Measurements from ENCODE around the gene SRSF12.
"Not testable (repeated sequence)": the region's sequence is repeated elsewhere in the genome, so short reads cannot be mapped to it uniquely, and the experiment has no call there.

The SRSF12 gene

GRCh38 chr6:89069536-89070163 is 48.2 kb downstream of the SRSF12 start:
- DNase-seq, result no peak

- no peak for DNase-seq
Observed at GRCh38 chr6:89068695-89069094, 49.2 kb downstream of the SRSF12 start.

- no peak for DNase-seq
Observed at GRCh38 chr6:89067796-89068195, 50.1 kb downstream of the SRSF12 start.

DNA sequence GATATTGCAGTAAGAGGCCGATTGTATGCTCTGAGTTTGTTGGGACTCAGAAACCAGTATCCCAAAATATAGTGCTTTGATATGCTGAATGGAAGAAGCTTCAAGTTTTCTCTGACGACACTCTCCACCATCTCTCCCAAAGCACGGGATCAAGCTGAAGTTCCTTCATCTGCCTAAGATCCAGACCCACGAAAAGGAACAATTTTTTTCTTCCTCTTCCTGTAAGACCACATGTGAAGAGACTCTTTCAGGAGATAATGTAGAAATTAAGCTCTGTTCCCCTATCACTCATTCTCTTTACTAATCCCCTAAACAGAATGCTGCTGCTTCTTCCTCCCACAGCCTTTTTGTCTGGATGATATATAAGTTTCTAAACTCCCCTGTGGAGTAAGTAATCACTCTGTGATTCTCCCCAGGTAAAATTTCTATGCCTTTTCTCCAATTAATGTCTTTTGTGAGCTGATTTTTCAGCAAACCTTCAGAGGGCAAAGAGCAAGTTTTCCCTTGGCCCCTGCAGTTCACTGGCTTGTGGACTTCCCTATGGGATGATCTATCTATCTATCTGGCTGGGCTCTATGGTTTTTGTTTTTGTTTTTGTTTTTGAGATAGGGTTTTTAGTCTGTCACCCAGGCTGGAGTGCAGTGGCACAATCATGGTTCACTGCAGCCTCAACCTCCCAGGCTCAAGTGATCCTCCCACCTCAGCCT is 50.8 kb downstream of the SRSF12 start:
- DNase-seq, result peak; percentile 61

DNA sequence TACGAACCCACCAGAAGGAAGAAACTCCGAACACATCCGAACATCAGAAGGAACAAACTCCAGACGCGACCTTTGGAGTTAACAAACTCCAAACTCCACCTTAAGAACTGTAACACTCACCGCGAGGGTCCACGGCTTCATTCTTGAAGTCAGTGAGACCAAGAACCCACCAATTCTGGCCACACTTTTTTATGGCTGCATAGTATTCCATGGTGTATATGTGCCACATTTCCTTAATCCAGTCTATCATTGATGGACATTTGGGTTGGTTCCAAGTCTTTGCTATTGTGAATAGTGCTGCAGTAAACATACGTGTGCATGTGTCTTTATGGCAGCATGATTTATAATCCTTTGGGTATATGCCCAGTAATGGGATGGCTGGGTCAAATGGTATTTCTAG is 51.8 kb downstream of the SRSF12 start:
- not testable (repeated sequence) for DNase-seq

DNA sequence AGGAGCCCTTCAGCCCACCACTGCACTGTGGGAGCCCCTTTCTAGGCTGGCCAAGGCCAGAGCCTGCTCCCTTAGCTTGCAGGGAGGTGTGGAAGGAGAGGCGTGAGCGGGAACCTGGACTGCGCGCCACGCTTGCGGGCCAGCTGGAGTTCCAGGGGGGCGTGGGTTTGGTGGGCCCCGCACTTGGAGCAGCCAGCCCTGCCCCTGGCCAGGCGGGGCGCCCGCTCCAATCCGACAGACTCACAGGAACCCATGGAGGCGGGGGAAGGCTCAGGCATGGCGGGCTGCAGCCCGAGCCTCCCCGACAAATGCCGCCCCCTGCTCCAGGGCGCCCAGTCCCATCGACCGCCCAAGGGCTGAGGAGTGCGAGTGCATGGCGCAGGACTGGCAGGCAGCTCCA is 52.9 kb downstream of the SRSF12 start:
- DNase-seq, result not testable (repeated sequence)

- DNase-seq, result no peak
Observed at GRCh38 chr6:89063881-89064280, 54.0 kb downstream of the SRSF12 start.

GRCh38 chr6:89059227-89059626 is 58.6 kb downstream of the SRSF12 start:
- no peak for DNase-seq

DNA sequence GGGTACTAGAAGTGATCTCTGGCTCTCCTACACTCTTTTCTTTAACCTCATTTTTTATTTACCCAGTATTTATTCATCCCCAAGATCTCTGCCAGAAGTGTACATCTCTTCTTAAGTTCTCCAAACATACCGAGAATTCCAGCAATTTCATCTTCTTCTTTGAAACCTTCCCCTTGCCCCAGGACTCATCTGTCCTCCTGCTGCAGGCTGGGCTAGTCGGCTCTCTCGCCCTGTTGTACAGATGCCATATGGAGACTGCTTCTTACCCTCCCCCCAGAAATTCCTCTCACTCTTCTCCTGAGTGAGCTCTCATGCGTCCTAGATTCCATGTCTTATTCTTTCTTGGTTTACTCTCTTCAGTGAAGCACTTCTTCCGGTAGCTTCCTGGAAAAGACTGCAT is 59.2 kb downstream of the SRSF12 start:
- DNase-seq, result no peak

DNA sequence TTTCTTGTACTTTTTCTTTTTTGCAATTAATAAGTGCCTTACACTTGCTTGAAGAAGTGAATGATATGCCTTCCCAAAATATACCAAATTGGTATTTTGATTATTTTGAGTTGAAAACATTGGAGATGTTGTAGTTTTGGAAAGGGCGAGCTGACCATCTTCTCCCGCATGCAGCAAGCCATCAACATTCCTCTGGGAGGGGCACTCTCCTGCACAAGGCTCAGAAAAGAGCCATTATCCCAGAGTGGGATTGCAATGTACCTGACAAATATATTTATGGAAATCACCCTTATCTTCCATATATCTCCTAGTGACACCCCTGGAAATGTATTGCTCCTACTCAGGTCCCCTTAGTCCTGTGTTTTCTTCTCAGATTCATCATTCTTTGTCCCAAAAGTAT is 60.1 kb downstream of the SRSF12 start:
- no peak for DNase-seq

DNA sequence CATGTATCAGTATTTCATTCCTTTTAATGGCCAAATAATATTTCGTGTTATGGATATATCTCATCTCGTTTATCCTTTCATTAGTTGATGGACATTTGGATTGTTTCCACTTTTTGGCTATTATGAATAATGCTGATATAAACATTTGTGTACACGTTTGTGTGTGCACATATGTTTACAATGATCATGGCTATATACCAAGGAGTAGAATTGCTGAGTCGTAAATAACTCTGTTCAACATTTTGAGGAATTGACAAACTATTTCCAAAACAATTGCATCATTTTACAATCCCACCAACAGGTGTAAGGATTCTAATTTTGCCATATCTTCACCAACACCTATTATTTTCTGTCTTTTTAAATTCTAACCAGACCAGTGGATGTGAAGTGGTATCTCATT is 63.7 kb downstream of the SRSF12 start:
- no peak for DNase-seq

DNA sequence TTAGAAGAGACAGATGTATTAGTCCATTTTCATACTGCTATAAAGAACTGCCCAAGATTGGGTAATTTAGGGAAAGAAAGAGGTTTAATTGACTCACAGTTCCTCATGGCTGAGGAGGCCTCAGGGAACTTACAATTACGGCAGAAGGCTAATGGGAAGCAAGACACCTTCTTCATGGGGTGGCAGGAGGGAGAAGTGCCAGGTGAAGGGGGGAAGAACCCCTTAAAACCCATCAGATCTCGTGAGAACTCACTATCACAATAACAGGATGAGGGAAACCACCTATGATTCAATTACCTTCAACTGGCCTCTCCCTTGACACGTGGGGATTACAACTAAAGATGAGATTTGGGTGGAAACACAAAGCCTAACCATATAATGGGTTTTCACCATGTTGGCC is 66.2 kb downstream of the SRSF12 start:
- no peak for DNase-seq

DNA sequence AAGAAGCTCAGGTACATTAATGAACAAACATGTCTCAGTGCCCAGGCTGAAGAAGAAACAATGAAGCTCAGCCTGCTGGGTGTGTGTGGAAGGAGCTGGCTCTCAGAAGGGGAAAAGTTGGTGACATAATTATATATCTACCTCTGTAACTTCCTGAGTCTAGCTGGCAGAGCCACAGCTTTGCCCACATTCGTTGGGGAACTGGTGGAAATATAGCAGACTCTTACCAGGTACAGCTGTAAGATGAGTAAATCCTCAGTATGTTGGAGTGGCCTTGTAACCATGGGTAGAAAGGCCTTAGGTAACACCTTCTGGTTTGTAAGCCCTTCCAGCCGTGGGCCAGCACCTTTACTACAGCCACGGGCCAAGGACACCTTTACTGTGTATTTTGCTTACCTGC is 67.2 kb downstream of the SRSF12 start:
- no peak for DNase-seq

DNA sequence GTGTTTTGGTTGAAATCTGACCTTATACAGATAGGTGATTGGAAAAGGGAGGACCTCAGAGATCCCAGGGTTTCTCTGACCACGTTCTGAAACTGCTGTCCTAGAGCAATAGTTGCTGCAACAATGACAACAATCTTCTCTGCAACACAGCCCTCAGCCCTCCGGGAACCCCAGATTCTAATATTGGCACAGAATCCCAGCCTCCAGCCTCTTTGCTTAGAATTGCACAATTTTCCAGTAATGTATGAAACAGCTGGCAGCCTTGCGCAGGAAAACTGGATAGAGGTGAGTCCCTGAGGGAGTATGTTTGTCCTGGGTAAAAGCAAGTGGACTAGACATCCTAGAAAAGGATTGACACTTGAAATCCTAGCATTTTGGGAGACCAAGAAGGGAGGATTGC is 67.7 kb downstream of the SRSF12 start:
- DNase-seq, result no peak

DNA sequence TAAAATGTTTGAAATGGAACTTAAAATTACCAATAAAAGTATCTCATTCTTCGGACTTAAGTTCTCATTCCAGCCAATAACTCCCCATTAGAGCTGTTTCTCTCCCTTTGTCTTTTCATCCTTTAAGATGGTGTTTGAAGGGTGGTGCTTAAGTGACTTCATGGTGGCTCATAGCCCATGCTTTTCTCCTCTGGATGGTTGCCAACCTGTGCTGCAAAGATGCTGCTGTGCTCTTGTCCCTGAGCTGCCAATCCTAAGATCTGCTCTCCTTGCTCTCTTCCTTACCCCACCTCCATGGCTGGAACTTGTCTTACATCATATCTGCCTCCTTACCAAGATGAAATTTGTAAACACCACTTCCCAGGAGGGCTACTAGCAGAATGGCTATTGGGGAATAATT is 68.9 kb downstream of the SRSF12 start:
- DNase-seq, result no peak

GRCh38 chr6:89048288-89048923 is 69.5 kb downstream of the SRSF12 start:
- DNase-seq, result no peak

GRCh38 chr6:89047473-89047872 is 70.4 kb downstream of the SRSF12 start:
- no peak for DNase-seq
